HG03439 (cell line): ENCODE results near the gene OR7C2.

Source experiments
- ATAC-seq: cut with Tn5 transposase; IDR thresholded peaks from one replicate; pipeline ENCODE4 v1.9.1; 2021; ENCODE audit warnings: mild to moderate bottlenecking, moderate library complexity; ENCODE audit not compliant: unreplicated experiment

Gene OR7C2

DNA sequence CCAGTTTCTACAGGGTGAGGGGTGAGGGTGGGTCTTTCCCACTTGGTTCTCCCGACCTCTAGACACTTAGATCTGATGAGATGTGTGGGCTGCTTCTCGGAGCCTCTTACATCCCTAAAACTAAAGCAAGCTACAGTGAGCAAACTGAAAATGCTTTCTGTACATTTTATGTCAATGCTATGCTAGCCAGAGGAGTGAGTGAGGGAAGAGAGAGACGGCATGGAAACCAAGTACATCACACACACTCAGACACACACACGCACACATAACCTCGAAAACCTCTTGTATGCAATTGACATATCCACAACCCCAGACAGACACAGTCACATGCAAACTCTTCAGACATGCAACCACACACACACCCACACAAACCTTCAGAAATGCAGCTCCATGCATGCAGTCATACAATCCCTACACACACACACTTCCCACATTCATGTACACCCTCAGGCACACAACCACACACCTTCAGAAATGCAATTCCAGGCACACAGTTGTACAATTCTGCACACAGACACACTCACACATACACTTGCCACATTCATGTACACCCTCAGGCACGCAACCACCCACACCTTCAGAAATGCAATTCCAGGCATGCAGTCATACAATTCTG lies 37.0 kb downstream of the OR7C2 start:
- no peak for ATAC-seq

DNA sequence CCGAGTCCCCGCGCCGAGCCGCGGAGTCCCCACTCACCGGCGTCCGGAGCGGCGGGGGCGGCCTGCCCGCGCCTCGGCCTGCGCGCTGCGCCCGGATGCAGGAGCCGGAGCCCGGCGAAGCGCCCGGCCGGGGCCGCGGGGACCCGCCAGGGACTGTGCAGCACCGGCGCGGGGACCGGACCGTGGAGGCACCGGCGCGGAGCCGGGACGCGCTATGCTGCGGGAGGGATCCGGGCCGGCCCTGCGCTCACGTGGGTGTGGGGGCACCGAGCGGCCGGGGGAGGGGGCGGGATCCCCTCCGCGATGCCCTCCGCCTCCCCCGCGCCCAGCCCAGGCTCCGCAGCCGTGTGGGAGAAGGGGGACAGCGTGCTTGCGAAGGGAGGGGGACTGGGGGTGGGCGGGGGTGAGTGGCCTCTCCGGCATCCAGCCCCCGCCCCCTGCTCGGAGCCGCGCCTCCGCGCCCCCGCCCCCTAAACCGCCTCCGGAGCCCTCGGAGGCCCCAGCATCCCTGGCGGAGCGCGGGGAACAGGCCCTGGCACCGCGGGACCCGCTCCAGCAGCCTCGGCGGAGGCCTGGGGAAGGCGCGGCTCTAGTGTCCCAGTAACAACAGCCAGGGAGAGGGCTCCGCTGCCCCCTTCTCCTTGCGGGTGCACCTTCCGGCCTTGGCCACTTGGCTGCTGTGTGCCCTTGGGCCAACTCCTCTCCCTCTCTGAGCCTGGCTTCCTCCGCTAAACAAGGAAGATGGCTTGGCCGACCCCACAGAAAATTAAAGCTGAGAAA lies 38.4 kb downstream of the OR7C2 start, which contains the start of gene SLC1A6:
Gene SLC1A6 (minus strand): TSS at position 389 of the 780 bp plus-strand sequence. CDS start 6,954 bp downstream, outside the sequence.
- no peak for ATAC-seq

DNA sequence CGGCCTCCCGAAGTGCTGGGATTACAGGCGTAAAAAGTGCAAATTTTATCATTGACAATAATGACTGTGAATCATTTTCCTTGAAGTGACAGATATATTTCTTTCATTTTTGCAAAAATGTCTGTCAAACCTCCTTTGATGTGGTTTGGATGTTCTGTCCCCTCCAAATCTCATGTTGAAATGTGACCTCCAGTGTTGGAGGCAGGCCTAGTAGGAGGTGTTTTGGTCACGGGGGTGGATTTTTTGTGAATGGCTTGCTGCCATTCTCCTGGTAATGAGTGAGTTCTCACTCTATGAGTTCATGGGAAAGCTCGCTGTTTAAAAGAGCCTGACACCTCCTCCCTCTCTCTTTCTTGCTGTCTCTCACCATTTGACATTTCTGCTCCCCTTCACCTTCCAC lies 43.8 kb downstream of the OR7C2 start:
- ATAC-seq: no peak
